HepG2 (cell line): ENCODE results near the gene SFMBT1.

ENCODE experiments used
- ARID2 ChIP-seq: sonication (generic); formaldehyde crosslinking; IDR thresholded peaks from 2 replicates; pipeline ENCODE4 v1.8.1; 2022; ENCODE audit warnings: mild to moderate bottlenecking, missing genetic modification reagents, borderline replicate concordance
- DNMT1 ChIP-seq: sonication (generic); formaldehyde crosslinking; IDR thresholded peaks from 2 replicates; pipeline ENCODE4 v1.5.1; 2020; ENCODE audit warnings: mild to moderate bottlenecking, missing genetic modification reagents
- DNMT3B ChIP-seq: conservative IDR thresholded peaks from 2 replicates; pipeline ENCODE4 v1.6.1; 2016; ENCODE audit warnings: missing biosample characterization, control low read depth
- GABPA ChIP-seq, 2 experiments: IDR thresholded peaks; 2 replicates each; pipeline ENCODE4 v1.6.1; 2011 to 2016; ENCODE audit warnings: low read depth in 2 of 2, low read length in 1 of 2, missing biosample characterization in 1 of 2, missing genetic modification characterization in 1 of 2
- HNRNPLL ChIP-seq: fragments of 200-400 bp; formaldehyde crosslinking; IDR thresholded peaks from 2 replicates; pipeline ENCODE4 v1.6.1; 2017; ENCODE audit warnings: mild to moderate bottlenecking, low read depth, low read length; ENCODE audit not compliant: poor library complexity, severe bottlenecking
- HOXA9 ChIP-seq: sonication (generic); formaldehyde crosslinking; IDR thresholded peaks from 2 replicates; pipeline ENCODE4 v1.8.1; 2022; ENCODE audit warnings: missing genetic modification reagents, mild to moderate bottlenecking, moderate library complexity, borderline replicate concordance
- KAT2B ChIP-seq: fragments of 150-350 bp; IDR thresholded peaks from 2 replicates; pipeline ENCODE4 v1.6.1; 2014; ENCODE audit warnings: low read depth, low read length, borderline replicate concordance
- POLR2A ChIP-seq, 2 experiments: IDR thresholded peaks; 2 replicates each; pipeline ENCODE4 v1.6.1; 2011; ENCODE audit warnings: low read depth in 2 of 2, low read length in 2 of 2, mild to moderate bottlenecking in 1 of 2, moderate library complexity in 1 of 2; ENCODE audit not compliant: insufficient read depth in 1 of 2
- POLR2AphosphoS5 ChIP-seq: IDR thresholded peaks from 2 replicates; pipeline ENCODE4 v1.6.1; 2012; ENCODE audit warnings: low read depth, low read length
- ZNF20 ChIP-seq: sonication (generic); formaldehyde crosslinking; IDR thresholded peaks from 2 replicates; pipeline ENCODE4 v1.4.0; 2020; ENCODE audit warnings: mild to moderate bottlenecking, moderate library complexity, missing genetic modification reagents
- ZNF761 ChIP-seq: sonication (generic); formaldehyde crosslinking; conservative IDR thresholded peaks from 2 replicates; pipeline ENCODE4 v1.4.0; 2020; ENCODE audit warnings: mild to moderate bottlenecking, missing genetic modification reagents
- ZSCAN30 ChIP-seq: sonication (generic); formaldehyde crosslinking; IDR thresholded peaks from 2 replicates; pipeline ENCODE4 v1.5.0; 2020; ENCODE audit warnings: mild to moderate bottlenecking, missing genetic modification reagents

GRCh38 chr3:53068176-53068575 lies 22.3 kb upstream of the SFMBT1 start:
- TF ChIP-seq DNMT3B (CRISPR knock-in tag) (no peak), HNRNPLL (no peak), ZNF761 (CRISPR knock-in tag) (no peak), ARID2 (CRISPR knock-in tag) (no peak), ZNF20 (CRISPR knock-in tag) (no peak), POLR2A (IDR thresholded peaks at IDR 0.05; ENCODE audit: insufficient read depth in 1 of 2, low read depth in 2 of 2, low read length in 2 of 2) (no peak), DNMT1 (CRISPR knock-in tag) (no peak), ZSCAN30 (CRISPR knock-in tag) (no peak), HOXA9 (no peak), POLR2AphosphoS5 (no peak), GABPA (IDR thresholded peaks at IDR 0.05; ENCODE audit: low read depth, low read length) (no peak), GABPA (CRISPR knock-in tag; IDR thresholded peaks at IDR 0.05; ENCODE audit: low read depth) (no peak), KAT2B (no peak)
